HG02798 (cell line): Measurements from ENCODE around the gene PRUNE2.
"Not testable (repeated sequence)": the region's sequence is repeated elsewhere in the genome, so short reads cannot be mapped to it uniquely, and the experiment has no call there.

Experiments
- ATAC-seq: cut with Tn5 transposase; IDR thresholded peaks from one replicate; pipeline ENCODE4 v1.9.1; 2021; ENCODE audit warnings: mild to moderate bottlenecking; ENCODE audit not compliant: unreplicated experiment, poor library complexity

PRUNE2 gene

GRCh38 chr9:76742890-76743289 is 163.0 kb downstream of the PRUNE2 start:
- not testable (repeated sequence) for ATAC-seq

GRCh38 chr9:76741524-76741923 is 164.4 kb downstream of the PRUNE2 start:
- no peak for ATAC-seq

GRCh38 chr9:76738402-76738801 is 167.5 kb downstream of the PRUNE2 start:
- no peak for ATAC-seq

- ATAC-seq: no peak
Observed at GRCh38 chr9:76737154-76737902, 168.6 kb downstream of the PRUNE2 start.

GRCh38 chr9:76734716-76735115 is 171.2 kb downstream of the PRUNE2 start:
- no peak for ATAC-seq

GRCh38 chr9:76733096-76733495 is 172.8 kb downstream of the PRUNE2 start:
- no peak for ATAC-seq

GRCh38 chr9:76732341-76732958 is 173.5 kb downstream of the PRUNE2 start:
- no peak for ATAC-seq

- ATAC-seq: no peak
Observed at GRCh38 chr9:76730801-76731200, 175.1 kb downstream of the PRUNE2 start.

- no peak for ATAC-seq
Observed at GRCh38 chr9:76729980-76730737, 175.8 kb downstream of the PRUNE2 start.

GRCh38 chr9:76729116-76729515 is 176.8 kb downstream of the PRUNE2 start:
- ATAC-seq: no peak

- no peak for ATAC-seq
Observed at GRCh38 chr9:76725885-76726284, 180.0 kb downstream of the PRUNE2 start.

- no peak for ATAC-seq
Observed at GRCh38 chr9:76725011-76725546, 180.8 kb downstream of the PRUNE2 start.

- ATAC-seq: no peak
Observed at GRCh38 chr9:76720245-76720644, 185.7 kb downstream of the PRUNE2 start.

GRCh38 chr9:76718166-76718565 is 187.7 kb downstream of the PRUNE2 start:
- ATAC-seq: no peak

GRCh38 chr9:76717613-76718012 is 188.3 kb downstream of the PRUNE2 start:
- ATAC-seq: no peak

GRCh38 chr9:76717176-76717575 is 188.7 kb downstream of the PRUNE2 start:
- ATAC-seq: no peak

GRCh38 chr9:76716085-76716672 is 189.7 kb downstream of the PRUNE2 start:
- ATAC-seq: no peak

GRCh38 chr9:76713381-76713780 is 192.5 kb downstream of the PRUNE2 start:
- ATAC-seq: no peak

GRCh38 chr9:76709020-76709419 is 196.9 kb downstream of the PRUNE2 start:
- peak; percentile 47 for ATAC-seq

GRCh38 chr9:76707510-76707909 is 198.4 kb downstream of the PRUNE2 start:
- ATAC-seq: no peak
